Stimulated activated CD4-positive, alpha-beta T cell treated with anti-CD3 and anti-CD28 coated beads, Interleukin-1b, Interleukin-23, amount 100 ng/mL, for 48 hours (primary cell): ENCODE results near the gene PPP2R2B.

Source experiments
- DNase-seq: peaks from one replicate; pipeline ENCODE4 v3.0.0-alpha.2; 2020

PPP2R2B gene

GRCh38 chr5:146884066-146884626 lies 5.6 kb upstream of the PPP2R2B start:
- DNase-seq, result no peak

GRCh38 chr5:146883511-146883910 lies 5.0 kb upstream of the PPP2R2B start:
- no peak for DNase-seq

GRCh38 chr5:146880966-146881365 lies 2.4 kb upstream of the PPP2R2B start:
- no peak for DNase-seq

GRCh38 chr5:146877783-146878475 lies 628 bp downstream of the PPP2R2B start:
- no peak for DNase-seq

GRCh38 chr5:146877178-146877681 lies 1.3 kb downstream of the PPP2R2B start:
- DNase-seq, result no peak

- DNase-seq, result no peak
Measured at GRCh38 chr5:146873186-146873917, 5.2 kb downstream of the PPP2R2B start.

GRCh38 chr5:146872188-146872587 lies 6.4 kb downstream of the PPP2R2B start:
- DNase-seq, result no peak

- DNase-seq, result no peak
Measured at GRCh38 chr5:146867996-146868708, 10.4 kb downstream of the PPP2R2B start.

- no peak for DNase-seq
Measured at GRCh38 chr5:146866263-146866662, 12.3 kb downstream of the PPP2R2B start.

GRCh38 chr5:146862641-146863040 lies 15.9 kb downstream of the PPP2R2B start:
- no peak for DNase-seq

- no peak for DNase-seq
Measured at GRCh38 chr5:146860213-146860893, 18.2 kb downstream of the PPP2R2B start.

- DNase-seq, result no peak
Measured at GRCh38 chr5:146852089-146852488, 26.5 kb downstream of the PPP2R2B start.

- no peak for DNase-seq
Measured at GRCh38 chr5:146851133-146851532, 27.4 kb downstream of the PPP2R2B start.

GRCh38 chr5:146849694-146850303 lies 28.8 kb downstream of the PPP2R2B start:
- no peak for DNase-seq

GRCh38 chr5:146848133-146848532 lies 30.4 kb downstream of the PPP2R2B start:
- DNase-seq, result no peak

GRCh38 chr5:146840016-146840415 lies 38.5 kb downstream of the PPP2R2B start:
- DNase-seq, result no peak

GRCh38 chr5:146836226-146836842 lies 42.2 kb downstream of the PPP2R2B start:
- DNase-seq, result no peak

GRCh38 chr5:146832985-146833732 lies 45.4 kb downstream of the PPP2R2B start:
- no peak for DNase-seq

- no peak for DNase-seq
Measured at GRCh38 chr5:146828385-146828784, 50.2 kb downstream of the PPP2R2B start.

GRCh38 chr5:146827901-146828300 lies 50.7 kb downstream of the PPP2R2B start:
- no peak for DNase-seq

GRCh38 chr5:146825033-146825432 lies 53.5 kb downstream of the PPP2R2B start:
- peak; percentile 1 for DNase-seq
